Activated CD4-positive, alpha-beta T cell treated with anti-CD3 and anti-CD28 coated beads, Interleukin-2, Interleukin-6, amounts not matched to agents 100 ng/mL and 50 ng/mL, durations not matched to agents 16 hours and 8 hours (primary cell): ENCODE measurements around the gene MICU1.

Experiments
- DNase-seq: peaks from one replicate; pipeline ENCODE4 v3.0.0-alpha.2; 2020

MICU1 gene

GRCh38 chr10:72322280-72323058 is 303.4 kb downstream of the MICU1 start:
- peak; percentile 60 for DNase-seq

GRCh38 chr10:72322030-72322279 is 303.9 kb downstream of the MICU1 start:
- no peak for DNase-seq

GRCh38 chr10:72321248-72322029 is 304.4 kb downstream of the MICU1 start:
- no peak for DNase-seq

- peak; percentile 91 for DNase-seq
Observed at GRCh38 chr10:72320676-72321247, 305.1 kb downstream of the MICU1 start.

GRCh38 chr10:72319416-72320254 is 306.2 kb downstream of the MICU1 start:
- peak; percentile 94 for DNase-seq

- DNase-seq, result no peak
Observed at GRCh38 chr10:72318418-72319262, 307.2 kb downstream of the MICU1 start.
